HG02943 (cell line): ENCODE data around the gene CHID1.
A peak's percentile ranks its signal among the peaks of the same experiment; 100 is the strongest.

Experiments used
- ATAC-seq: cut with Tn5 transposase; IDR thresholded peaks from one replicate; pipeline ENCODE4 v1.9.1; 2021; ENCODE audit warnings: mild to moderate bottlenecking, low read depth, moderate library complexity; ENCODE audit not compliant: unreplicated experiment

Gene CHID1

GRCh38 chr11:910589-911030 is at the start of gene CHID1:
Gene CHID1, minus strand, starts transcription at chr11:910810. Its CDS starts 5,994 bp downstream, at chr11:904816.
- ATAC-seq: peak; percentile 80

- ATAC-seq: no peak
These were observed 49.0 kb upstream of the CHID1 start for GRCh38 chr11:959608-960007.

GRCh38 chr11:959027-959426 is 48.4 kb upstream of the CHID1 start:
- no peak for ATAC-seq

- no peak for ATAC-seq
These were observed 47.5 kb upstream of the CHID1 start for GRCh38 chr11:958101-958500.

- ATAC-seq: no peak
These were observed 46.8 kb upstream of the CHID1 start for GRCh38 chr11:957212-957920.

- no peak for ATAC-seq
These were observed 44.8 kb upstream of the CHID1 start for GRCh38 chr11:955154-956063.

- no peak for ATAC-seq
These were observed 44.0 kb upstream of the CHID1 start for GRCh38 chr11:954392-955153.

GRCh38 chr11:953512-953911 is 42.9 kb upstream of the CHID1 start:
- no peak for ATAC-seq

GRCh38 chr11:952406-953385 is 42.1 kb upstream of the CHID1 start:
- ATAC-seq: no peak

- ATAC-seq: no peak
These were observed 40.9 kb upstream of the CHID1 start for GRCh38 chr11:951507-951906.

- no peak for ATAC-seq
These were observed 37.1 kb upstream of the CHID1 start for GRCh38 chr11:947744-948143.

- no peak for ATAC-seq
These were observed 35.4 kb upstream of the CHID1 start for GRCh38 chr11:945986-946385.

- no peak for ATAC-seq
These were observed 34.3 kb upstream of the CHID1 start for GRCh38 chr11:944711-945470.

- no peak for ATAC-seq
These were observed 32.2 kb upstream of the CHID1 start for GRCh38 chr11:942823-943222.

GRCh38 chr11:940496-941135 is 30.0 kb upstream of the CHID1 start:
- ATAC-seq: no peak

- no peak for ATAC-seq
These were observed 27.2 kb upstream of the CHID1 start for GRCh38 chr11:937841-938261.

GRCh38 chr11:936199-936598 is 25.6 kb upstream of the CHID1 start:
- no peak for ATAC-seq

GRCh38 chr11:934527-934926 is 23.9 kb upstream of the CHID1 start:
- no peak for ATAC-seq

- ATAC-seq: no peak
These were observed 23.3 kb upstream of the CHID1 start for GRCh38 chr11:933936-934335.
